ENCODE data around the gene NDUFA5.
A peak's percentile ranks its signal among the peaks of the same experiment; 100 is the strongest.

The NDUFA5 gene

DNA sequence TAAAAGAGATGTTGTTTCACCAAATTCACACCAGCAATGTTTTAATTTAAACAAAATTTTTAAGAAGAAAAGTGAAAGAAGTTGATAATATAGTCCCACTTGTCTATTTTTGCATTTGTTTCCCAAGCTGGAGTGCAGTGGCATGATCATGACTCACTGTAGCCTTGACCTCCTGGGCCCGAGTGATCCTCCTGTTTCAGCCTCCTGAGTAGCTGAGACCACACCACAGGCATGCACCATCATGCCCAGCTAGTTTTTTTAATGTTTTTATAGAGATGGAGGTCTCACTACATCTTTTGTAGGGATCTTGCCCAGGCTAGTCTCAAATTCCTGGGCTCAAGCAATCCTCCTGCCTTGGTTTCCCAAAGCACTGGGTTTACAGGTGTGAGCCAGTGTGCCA, 14.1 kb upstream of the NDUFA5 start:
- TF ChIP-seq GATA2 (IDR thresholded peaks at IDR 0.05; ENCODE audit: low read depth, low read length) (no peak), GATA3 (IDR thresholded peaks at IDR 0.05; ENCODE audit: low read depth, low read length) (no peak)

DNA sequence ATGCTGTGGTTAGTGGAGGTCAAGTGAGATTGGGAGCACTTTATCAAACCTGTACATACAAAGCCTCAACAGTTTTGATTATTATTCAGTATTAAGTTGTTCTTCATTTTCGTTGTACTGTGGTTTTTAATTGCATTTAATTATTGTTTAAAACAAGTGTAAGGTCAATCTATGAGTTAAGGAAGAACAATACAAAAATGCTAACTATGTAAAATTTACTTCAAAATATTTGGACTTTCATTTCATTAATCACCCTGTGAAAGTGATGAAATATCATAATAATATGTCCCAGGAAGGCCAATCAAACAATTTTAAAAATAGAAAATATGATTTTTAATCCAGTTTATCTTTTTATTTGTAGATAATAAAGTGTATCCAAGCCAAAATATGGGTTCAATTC, 13.6 kb upstream of the NDUFA5 start:
- no peak for TF ChIP-seq GATA2 (IDR thresholded peaks at IDR 0.05; ENCODE audit: low read depth, low read length)
- TF ChIP-seq GATA3 (IDR thresholded peaks at IDR 0.05; ENCODE audit: low read depth, low read length), result no peak

DNA sequence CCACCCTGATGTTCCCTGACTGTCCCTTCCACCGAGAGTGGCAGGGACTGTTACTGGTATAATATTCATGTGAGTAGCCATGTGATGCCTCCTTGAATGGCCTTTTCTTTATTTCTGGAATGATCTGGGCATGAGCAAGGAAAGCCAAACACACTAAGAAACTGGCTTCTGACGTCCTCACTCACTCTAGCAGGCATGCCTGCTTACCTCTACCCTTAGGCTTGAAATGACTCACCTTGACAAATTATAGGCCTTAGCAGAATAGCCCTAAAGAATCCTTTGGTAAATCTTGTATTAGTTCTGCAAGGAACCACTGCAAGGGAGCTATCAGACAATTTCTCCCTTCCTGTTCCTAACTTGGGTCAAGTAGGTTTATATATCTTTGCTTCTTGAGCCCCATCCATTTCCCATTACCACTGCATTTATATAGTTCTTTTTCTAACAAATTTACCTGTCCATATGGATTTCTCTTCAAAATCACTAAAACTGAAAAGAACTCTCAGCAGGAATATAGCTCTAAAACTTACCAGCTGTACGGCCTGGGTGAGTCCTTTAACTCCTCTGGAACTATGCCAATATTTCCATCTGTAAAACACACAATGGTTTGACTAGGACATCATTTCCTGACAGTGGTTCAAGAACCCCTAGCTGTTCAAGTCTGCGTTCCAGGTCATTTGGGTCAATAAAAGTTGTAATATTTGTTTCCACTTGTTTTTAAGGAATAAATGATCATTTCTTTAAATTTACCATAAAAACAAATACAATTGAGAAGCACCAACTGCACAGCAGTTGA, 13.0 kb upstream of the NDUFA5 start:
- no peak for TF ChIP-seq GATA2 (IDR thresholded peaks at IDR 0.05; ENCODE audit: low read depth, low read length)
- TF ChIP-seq GATA3 (IDR thresholded peaks at IDR 0.05; ENCODE audit: low read depth, low read length), result no peak

DNA sequence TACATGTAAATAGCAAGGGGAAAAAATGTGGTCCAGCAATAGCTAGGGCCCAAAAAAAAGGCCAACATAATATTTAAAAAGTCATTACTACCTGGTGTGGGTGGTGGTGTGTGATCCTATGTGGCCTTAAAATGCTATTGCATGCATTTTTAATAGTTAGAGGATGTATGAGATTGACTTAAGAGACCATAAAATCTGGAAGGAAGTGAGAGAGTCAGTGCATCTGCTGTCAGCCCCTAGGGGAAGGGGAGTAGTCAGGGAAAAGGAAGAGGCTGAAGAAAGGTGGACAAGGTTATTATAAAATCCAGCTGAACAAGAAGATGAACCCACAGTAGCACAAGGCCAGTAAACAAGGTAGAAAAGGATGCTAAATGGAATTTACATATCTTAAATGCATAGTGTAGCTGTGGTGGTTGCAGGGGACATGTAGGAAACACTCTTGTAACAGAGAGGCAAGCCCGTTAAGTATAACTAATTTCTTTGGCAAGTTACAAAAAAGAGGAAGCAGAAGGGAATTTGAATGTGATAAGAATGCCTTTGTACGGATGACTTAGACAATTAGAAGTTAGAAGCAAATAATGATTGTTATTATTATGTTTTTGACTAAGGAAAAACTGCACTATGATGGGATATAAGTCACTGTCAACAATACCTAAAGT, 11.9 kb upstream of the NDUFA5 start:
- no peak for TF ChIP-seq GATA3 (IDR thresholded peaks at IDR 0.05; ENCODE audit: low read depth, low read length)
- no peak for TF ChIP-seq GATA2 (IDR thresholded peaks at IDR 0.05; ENCODE audit: low read depth, low read length)

DNA sequence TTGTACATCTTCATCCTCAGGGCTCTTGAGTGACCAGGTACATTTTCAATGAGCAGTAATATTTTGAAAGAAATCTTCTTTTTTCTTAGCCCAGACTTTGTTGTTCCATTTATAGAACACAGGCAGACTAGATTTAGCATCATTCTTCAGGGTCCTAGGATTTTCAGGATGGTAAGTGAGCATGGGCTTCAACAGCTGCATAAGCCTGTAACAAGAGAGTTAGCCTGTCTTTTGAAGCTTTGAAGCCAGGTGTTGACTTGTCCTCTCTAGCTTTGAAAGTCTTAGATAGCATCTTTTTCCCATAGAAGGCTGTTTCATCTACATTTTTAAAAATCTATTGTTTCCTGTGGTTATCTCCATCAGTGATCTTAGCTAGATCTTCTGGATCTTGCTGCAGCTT, 4.5 kb upstream of the NDUFA5 start:
- no peak for TF ChIP-seq GATA2 (IDR thresholded peaks at IDR 0.05; ENCODE audit: low read depth, low read length)
- TF ChIP-seq GATA3 (IDR thresholded peaks at IDR 0.05; ENCODE audit: low read depth, low read length), result no peak

DNA sequence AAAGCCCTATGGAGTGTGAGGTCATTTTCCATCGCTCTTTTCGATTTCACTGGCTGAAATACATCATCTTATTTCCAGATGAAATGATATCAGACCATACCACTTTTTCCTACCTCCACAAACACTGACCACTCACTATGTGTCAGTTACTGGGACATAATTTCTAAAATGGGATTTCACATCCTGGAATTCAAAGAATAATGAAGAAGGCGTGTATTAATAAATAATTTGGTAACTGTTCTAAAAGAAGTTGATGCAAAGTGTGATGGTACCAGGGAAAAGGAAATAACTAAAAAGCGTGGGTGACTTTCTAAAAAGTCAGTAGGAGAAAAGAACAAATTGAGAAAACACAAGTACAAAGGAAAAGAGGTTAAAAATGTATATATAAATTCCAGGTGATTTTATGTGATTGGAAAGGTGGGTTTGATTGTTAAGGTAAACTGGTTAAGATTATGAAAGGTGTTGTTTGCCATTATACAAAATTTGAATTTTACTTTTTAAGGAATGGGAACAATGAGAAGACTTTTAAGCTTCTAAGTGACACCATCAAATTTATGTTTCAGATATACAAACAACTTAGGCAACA, 764 bp upstream of the NDUFA5 start:
- no peak for TF ChIP-seq GATA2 (IDR thresholded peaks at IDR 0.05; ENCODE audit: low read depth, low read length)
- TF ChIP-seq GATA3 (IDR thresholded peaks at IDR 0.05; ENCODE audit: low read depth, low read length), result peak; percentile 14; the same call in 1 of the 2 replicates

DNA sequence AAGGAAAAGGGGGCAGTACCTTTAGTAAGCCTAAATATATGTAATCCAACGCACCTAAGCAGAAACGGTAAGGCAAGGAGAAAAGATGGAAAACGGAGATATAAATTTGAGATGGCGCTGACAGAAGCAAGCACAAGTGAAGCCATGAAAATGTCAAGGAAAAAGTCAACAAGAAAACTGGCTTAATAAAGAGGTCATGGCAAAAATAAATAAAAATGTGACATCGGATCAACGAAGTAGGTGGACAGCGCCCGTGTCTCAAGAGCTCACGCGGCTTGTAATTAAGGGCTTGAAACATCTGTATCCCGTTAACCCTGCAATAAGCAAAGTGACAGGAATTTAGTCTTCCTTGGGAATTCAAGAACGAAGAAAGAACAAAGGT, 611 bp downstream of the NDUFA5 start:
- no peak for TF ChIP-seq GATA3 (IDR thresholded peaks at IDR 0.05; ENCODE audit: low read depth, low read length)
- no peak for TF ChIP-seq GATA2 (IDR thresholded peaks at IDR 0.05; ENCODE audit: low read depth, low read length)

DNA sequence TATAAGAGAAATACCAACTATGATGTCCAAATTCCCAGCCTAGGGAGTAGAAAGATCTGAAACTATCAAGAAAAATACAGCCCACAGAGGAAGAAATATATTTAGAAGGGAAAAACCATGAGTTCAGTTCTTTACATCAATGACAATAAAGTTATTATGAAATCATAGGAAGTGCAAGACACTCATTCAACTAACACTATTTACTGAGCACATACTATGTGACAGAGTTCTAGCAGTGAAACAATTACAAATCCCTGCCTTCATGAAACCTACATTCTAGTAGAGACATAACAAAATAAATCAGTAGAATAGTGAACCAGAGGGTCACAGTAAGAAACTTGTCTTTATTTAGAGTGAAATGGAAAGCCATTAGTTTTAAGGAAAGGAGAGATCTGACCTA, 2.1 kb downstream of the NDUFA5 start:
- TF ChIP-seq GATA2 (IDR thresholded peaks at IDR 0.05; ENCODE audit: low read depth, low read length) (no peak), GATA3 (IDR thresholded peaks at IDR 0.05; ENCODE audit: low read depth, low read length) (no peak)

DNA sequence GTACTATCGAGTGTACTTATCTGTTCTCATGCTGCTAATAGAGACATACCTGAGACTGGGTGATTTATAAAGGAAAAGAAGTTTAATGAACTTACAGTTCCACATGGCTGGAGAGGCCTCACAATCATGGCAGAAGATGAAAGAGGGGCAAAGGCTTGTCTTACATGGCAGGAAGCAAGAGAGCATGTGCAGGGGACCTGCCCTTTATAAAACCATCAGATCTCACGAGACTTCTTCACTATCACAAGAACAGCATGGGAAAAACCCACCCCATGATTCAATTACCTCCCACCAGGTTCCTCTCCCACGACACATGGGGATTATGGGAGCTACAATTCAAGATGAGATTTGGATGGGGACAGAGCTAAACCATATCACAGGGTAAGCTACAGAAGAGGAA, 4.5 kb downstream of the NDUFA5 start:
- TF ChIP-seq GATA2 (IDR thresholded peaks at IDR 0.05; ENCODE audit: low read depth, low read length), result no peak
- no peak for TF ChIP-seq GATA3 (IDR thresholded peaks at IDR 0.05; ENCODE audit: low read depth, low read length)

DNA sequence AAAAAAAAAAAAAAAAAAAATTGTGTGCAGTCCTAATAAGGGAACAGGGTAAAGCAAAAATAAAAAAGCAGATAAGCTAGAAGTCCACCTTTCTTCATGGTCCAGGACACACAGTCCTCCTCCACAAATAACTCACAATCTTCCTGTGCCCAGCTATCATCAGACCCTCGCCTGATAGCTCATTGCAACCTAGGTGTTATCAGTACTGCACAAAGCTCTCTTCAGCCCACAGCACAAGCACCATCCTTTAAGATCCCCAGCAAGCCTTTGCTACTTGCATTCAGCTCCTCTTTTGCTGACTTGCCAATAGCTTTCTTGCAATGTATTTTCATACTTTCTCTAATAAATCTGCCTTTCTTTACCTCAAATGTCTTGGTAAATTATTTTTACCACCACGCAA, 5.0 kb downstream of the NDUFA5 start:
- no peak for TF ChIP-seq GATA2 (IDR thresholded peaks at IDR 0.05; ENCODE audit: low read depth, low read length)
- TF ChIP-seq GATA3 (IDR thresholded peaks at IDR 0.05; ENCODE audit: low read depth, low read length), result no peak

DNA sequence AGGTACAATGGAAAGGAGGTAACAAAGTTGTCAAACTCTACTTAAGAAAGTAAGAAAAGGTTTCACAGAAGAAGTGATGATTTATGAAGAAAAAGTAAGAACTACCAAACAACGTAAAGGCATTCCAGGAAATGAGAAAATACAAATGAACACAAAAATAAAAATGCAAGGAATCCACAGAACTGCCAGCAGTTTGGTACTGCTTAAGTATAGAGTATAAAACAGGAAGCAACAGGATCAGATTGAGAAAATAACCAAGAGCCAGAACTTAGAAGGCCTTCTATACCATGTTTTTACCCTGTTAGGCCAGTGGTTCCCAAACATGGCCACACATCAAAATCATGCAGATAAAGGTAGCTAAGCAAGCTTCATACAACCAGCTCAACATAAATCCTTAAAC, 9.2 kb downstream of the NDUFA5 start:
- TF ChIP-seq GATA3 (IDR thresholded peaks at IDR 0.05; ENCODE audit: low read depth, low read length) (no peak), GATA2 (IDR thresholded peaks at IDR 0.05; ENCODE audit: low read depth, low read length) (no peak)

DNA sequence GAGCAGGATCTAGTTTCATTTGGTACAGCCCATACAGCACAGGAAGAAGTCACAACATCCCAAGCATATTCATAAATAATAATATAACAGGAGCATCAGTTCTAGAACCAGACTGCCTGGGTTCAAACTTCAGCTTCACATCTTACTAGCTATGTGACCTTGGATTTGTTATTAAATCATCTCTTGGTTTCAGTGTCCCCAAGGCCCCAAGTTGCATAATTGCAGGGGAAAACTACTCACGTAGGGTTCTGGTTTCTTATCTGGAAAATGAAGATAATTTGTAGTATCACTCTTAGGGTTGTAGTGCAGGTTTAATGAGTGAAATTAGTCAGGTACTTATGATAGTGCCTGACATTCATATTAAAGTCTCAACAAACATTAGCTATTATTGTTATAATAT, 17.7 kb downstream of the NDUFA5 start:
- no peak for TF ChIP-seq GATA2 (IDR thresholded peaks at IDR 0.05; ENCODE audit: low read depth, low read length)
- no peak for TF ChIP-seq GATA3 (IDR thresholded peaks at IDR 0.05; ENCODE audit: low read depth, low read length)

DNA sequence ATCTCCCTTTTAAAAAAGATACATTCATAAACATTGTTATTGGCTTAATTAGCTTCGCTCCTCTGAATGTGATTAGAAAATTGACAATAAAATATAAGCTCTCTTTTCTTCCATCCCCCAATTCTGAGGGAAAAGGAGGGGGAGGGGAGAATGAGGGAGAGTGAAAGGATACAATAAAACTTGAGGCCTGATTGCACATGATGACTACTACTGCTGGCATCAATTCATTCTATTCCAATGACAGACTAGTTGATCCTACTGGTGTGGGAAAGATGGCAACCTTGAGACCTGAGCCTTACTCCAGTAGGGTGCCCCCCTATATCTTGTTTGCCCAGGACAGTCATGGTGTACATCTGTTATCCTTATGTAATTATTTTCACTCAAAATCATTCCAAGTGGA, 18.7 kb downstream of the NDUFA5 start:
- TF ChIP-seq GATA3 (IDR thresholded peaks at IDR 0.05; ENCODE audit: low read depth, low read length), result no peak
- no peak for TF ChIP-seq GATA2 (IDR thresholded peaks at IDR 0.05; ENCODE audit: low read depth, low read length)

DNA sequence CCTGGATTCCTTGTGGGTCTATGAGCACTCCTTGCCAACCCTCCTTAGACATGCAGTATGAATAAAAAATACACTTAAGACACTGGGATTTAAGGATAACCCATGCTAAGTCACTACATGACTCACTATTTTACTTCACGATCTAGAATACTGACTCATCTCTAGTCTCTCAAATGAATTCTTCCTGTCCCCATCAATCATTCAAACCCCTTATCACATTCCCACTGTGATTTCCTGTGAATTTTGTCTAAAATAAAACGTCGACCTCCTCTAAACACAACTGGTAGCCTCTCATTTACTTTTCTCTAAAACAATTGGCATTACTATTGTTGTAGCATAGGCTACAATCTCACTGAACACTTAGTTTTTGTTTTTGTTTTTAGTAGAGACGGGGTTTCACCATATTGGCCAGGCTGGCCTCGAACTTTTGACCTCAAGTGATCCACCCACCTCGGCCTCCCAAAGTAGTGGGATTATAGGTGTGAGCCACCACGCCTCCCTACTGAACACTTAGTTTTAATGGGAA, 19.4 kb downstream of the NDUFA5 start:
- TF ChIP-seq GATA3 (IDR thresholded peaks at IDR 0.05; ENCODE audit: low read depth, low read length) (no peak), GATA2 (IDR thresholded peaks at IDR 0.05; ENCODE audit: low read depth, low read length) (no peak)

Data from SH-SY5Y (cell line).